ENCODE data around the gene RS1.

- TF ChIP-seq CTCF (conservative IDR thresholded peaks at IDR 0.05; ENCODE audit: low read depth, low read length) = no peak
- TF ChIP-seq EZH2 (IDR thresholded peaks at IDR 0.05; ENCODE audit: low read length, unreplicated experiment) = no peak
Measured at GRCh38 chrX:18691431-18691830, 19.5 kb upstream of the RS1 start.

Measured in PC-3 (cell line).